ENCODE measurements around the gene C3.
"Not testable (repeated sequence)": the region's sequence is repeated elsewhere in the genome, so short reads cannot be mapped to it uniquely, and the experiment has no call there.

Gene C3

GRCh38 chr19:6710273-6711077 is 10.0 kb downstream of the C3 start:
- no peak overlapping the region for H3K4me3 ChIP-seq (ENCODE audit: low read length)
- TF ChIP-seq CTCF (conservative IDR thresholded peaks at IDR 0.05; ENCODE audit: low read length), result no peak
- DNase-seq (ENCODE audit: low read depth), result no peak

GRCh38 chr19:6709549-6709948 is 10.9 kb downstream of the C3 start:
- TF ChIP-seq CTCF (conservative IDR thresholded peaks at IDR 0.05; ENCODE audit: low read length), result no peak
- no peak overlapping the region for H3K4me3 ChIP-seq (ENCODE audit: low read length)
- DNase-seq (ENCODE audit: low read depth), result no peak

- H3K4me3 ChIP-seq (ENCODE audit: low read length); DNase-seq (ENCODE audit: low read depth): not testable (repeated sequence)
Observed at GRCh38 chr19:6708913-6709312, 11.5 kb downstream of the C3 start.

- no peak overlapping the region for H3K4me3 ChIP-seq (ENCODE audit: low read length)
- no peak for TF ChIP-seq CTCF (conservative IDR thresholded peaks at IDR 0.05; ENCODE audit: low read length)
- no peak for DNase-seq (ENCODE audit: low read depth)
Observed at GRCh38 chr19:6708346-6708745, 12.1 kb downstream of the C3 start.

- no peak overlapping the region for H3K4me3 ChIP-seq (ENCODE audit: low read length)
- no peak for DNase-seq (ENCODE audit: low read depth)
- TF ChIP-seq CTCF (conservative IDR thresholded peaks at IDR 0.05; ENCODE audit: low read length), result no peak
Observed at GRCh38 chr19:6707658-6708018, 12.8 kb downstream of the C3 start.

GRCh38 chr19:6707011-6707657 is 13.3 kb downstream of the C3 start:
- H3K4me3 ChIP-seq (ENCODE audit: low read length), result no peak overlapping the region
- TF ChIP-seq CTCF (conservative IDR thresholded peaks at IDR 0.05; ENCODE audit: low read length), result no peak
- DNase-seq (ENCODE audit: low read depth), result no peak

- no peak for TF ChIP-seq CTCF (conservative IDR thresholded peaks at IDR 0.05; ENCODE audit: low read length)
- no peak overlapping the region for H3K4me3 ChIP-seq (ENCODE audit: low read length)
- DNase-seq (ENCODE audit: low read depth), result no peak
Observed at GRCh38 chr19:6706633-6706958, 13.9 kb downstream of the C3 start.
